Activated naive CD4-positive, alpha-beta T cell treated with anti-CD3 and anti-CD28 coated beads, Interleukin-2, amount 50 U/mL, for 24 hours (primary cell): Measurements from ENCODE around the gene CSF1R.
"Not testable (repeated sequence)": the region's sequence is repeated elsewhere in the genome, so short reads cannot be mapped to it uniquely, and the experiment has no call there.

Source experiments
- H3K27ac Mint-ChIP-seq: one replicate; pipeline ENCODE4 v1.8.0; 2021; ENCODE audit warnings: mild to moderate bottlenecking, mixed read lengths
- H3K27me3 Mint-ChIP-seq: one replicate; pipeline ENCODE4 v1.8.0; 2021; ENCODE audit warnings: mixed read lengths
- H3K36me3 Mint-ChIP-seq: one replicate; pipeline ENCODE4 v1.8.0; 2021; ENCODE audit warnings: mixed read lengths
- H3K4me1 Mint-ChIP-seq: one replicate; pipeline ENCODE4 v1.8.0; 2021; ENCODE audit warnings: mixed read lengths
- H3K4me3 Mint-ChIP-seq: one replicate; pipeline ENCODE4 v1.8.0; 2021; ENCODE audit warnings: mild to moderate bottlenecking, mixed read lengths
- H3K9me3 Mint-ChIP-seq: one replicate; pipeline ENCODE4 v1.8.0; 2021; ENCODE audit warnings: mixed read lengths

CSF1R gene

DNA sequence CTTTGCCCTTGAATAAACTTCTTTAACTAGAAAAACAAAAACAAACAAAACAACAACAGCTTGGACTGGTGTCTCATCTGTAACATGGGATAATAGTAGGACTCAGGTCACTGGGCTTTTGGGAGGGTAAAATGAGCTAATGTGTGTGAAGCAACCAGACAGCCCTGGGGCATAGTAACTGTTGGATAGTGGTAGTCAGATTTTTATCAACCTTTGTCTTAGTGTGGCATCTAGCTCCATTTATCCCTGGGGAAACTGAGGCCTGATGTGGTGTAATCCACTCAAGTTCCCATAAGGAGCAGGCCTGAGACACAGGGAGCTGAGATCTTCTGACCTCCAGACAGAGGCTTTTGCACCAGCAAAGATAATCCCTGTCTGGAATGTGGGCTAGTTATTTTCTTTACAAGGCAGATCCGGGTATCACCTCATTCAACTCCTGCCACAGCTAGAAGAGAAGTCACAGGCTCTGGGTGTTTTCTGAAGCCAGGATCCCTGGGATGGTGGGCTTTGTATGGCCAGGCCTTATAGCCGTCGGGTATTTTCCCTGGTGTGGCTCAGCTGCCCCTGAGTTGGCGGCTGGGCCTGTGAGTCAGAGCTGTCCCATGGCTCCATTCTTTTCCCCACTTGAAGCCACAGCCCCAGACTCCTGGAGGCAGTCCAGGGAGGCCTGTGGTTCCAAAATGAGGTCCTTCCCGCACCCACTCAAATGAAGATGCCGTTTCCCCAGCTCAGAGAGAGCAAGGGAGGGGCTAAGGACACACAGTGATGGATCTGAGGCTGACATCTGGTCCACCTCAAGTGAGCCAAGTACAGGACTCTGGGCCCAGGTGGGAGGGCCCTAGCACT lies 26.1 kb upstream of the CSF1R start:
- Mint-ChIP-seq H3K27ac (no peak overlapping the region), H3K9me3 (no peaks in the 10 kb centered on the region), H3K4me1 (no peaks in the 10 kb centered on the region), H3K4me3 (no peak overlapping the region), H3K36me3 (no peaks in the 10 kb centered on the region), H3K27me3 (peaks cover 1% of the 10 kb centered on the region)

DNA sequence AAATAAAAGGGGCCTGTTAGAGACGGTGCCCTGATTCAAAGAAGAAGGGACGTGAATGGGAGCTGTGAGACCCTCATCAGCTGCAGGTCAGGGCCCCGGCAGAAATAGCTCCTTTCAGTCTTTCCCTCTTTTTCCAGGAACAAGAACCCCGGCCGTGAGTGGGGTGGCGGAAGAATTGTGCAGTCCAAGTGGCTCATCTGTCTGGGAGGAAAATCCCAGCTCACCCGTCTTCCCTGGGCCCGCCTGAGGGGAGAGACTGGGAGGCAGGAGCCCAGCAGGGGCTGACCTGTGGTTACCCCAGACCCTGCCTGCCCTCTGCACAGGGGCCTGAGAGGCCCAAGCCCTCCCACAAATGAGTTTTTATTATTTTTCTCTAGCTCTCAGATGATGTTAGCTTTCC lies 24.8 kb upstream of the CSF1R start:
- no peaks in the 10 kb centered on the region for H3K9me3 Mint-ChIP-seq
- H3K4me1 Mint-ChIP-seq, result no peaks in the 10 kb centered on the region
- no peaks in the 10 kb centered on the region for H3K36me3 Mint-ChIP-seq
- H3K4me3 Mint-ChIP-seq, result no peak overlapping the region
- no peak overlapping the region for H3K27ac Mint-ChIP-seq
- H3K27me3 Mint-ChIP-seq, result peaks cover 1% of the 10 kb centered on the region

DNA sequence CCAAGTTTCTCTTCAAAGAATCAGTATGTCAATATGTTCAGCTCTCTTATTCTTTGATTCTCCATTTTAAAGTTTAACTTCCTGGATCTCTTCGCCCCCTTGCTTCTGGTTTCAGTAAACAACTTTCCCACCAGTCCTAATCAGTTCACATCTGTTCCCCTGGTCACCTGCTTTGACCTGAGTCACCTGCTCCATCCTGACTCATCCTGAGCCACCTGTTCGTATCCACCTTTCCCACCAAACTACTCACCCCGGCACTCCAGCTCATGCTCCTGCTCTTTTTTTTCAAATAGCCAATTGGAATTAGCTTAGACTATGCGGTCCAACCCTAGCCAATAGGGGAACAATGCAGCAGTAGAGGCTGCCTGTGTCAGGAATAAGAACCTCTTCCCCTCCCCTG lies 23.6 kb upstream of the CSF1R start:
- Mint-ChIP-seq H3K9me3 (no peaks in the 10 kb centered on the region), H3K27ac (no peak overlapping the region), H3K4me3 (no peak overlapping the region), H3K36me3 (no peaks in the 10 kb centered on the region), H3K4me1 (no peaks in the 10 kb centered on the region), H3K27me3 (peaks cover 1% of the 10 kb centered on the region)

DNA sequence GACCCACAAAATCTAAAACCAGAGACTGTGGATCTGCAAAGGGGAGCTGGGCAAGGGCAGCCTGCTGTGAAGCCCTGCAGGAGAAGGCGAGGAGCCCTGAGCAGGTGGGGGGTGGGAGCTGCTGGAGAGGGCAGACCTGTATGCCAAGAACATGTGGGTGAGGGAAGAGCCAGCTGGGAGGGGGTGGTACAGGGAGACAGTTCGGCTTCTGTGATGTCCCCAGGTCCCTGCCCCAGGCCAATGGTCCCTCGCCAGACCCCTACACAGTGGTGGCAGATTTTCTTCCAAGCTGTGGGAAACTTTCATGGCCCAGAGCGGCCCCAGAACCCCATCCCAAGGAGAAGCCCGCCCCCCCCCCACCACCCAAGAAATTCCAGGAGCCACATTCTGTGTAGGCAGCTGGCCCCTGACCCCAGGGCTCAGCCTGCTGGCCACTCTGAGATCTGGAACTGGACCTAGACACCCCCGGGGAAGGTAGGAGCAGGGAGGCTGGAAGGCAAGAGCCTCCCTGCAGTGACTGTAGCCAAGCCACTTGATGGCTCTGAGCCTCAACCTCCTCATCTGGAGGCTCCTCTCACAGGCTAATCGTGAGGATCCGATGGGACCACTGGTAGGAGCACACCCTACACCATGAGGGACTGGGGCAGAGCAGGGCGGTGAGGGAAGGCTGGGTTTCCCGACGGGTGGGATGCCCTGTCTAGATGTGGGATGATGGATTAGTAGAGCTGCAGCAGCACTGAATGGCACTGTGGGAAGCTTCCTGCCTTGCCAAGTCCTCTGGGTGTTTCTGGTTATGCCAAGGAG lies 22.6 kb upstream of the CSF1R start:
- Mint-ChIP-seq H3K27me3 (peaks cover 1% of the 10 kb centered on the region), H3K4me3 (no peak overlapping the region), H3K9me3 (no peaks in the 10 kb centered on the region), H3K27ac (no peak overlapping the region), H3K36me3 (no peaks in the 10 kb centered on the region), H3K4me1 (no peaks in the 10 kb centered on the region)

DNA sequence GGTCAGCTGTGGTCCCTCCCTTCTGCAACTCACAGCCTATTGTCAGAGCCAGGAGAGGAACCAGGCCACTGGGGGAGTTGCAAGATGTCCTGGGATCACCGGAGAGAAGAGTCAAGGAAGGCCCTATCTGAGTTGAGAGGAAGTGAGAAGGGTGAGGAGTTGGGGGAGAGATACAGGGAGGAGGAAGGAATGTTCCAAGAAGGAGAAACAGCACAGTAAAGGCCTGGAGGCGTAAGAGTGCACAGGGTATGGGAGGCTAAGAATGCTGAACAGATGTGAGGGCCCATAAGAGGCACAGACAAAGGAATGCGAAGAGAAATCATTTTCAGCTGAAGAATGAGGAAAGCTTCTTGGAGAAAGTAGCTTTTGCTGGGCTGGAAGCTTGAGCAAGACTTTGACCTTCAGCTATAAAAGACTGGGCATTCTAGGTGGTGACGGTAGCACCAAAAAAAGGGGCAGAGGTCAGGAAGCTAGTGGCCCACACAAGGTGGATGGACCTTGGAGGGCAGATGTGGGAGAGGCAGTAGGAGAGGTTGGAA lies 21.6 kb upstream of the CSF1R start:
- H3K27ac Mint-ChIP-seq, result no peak overlapping the region

DNA sequence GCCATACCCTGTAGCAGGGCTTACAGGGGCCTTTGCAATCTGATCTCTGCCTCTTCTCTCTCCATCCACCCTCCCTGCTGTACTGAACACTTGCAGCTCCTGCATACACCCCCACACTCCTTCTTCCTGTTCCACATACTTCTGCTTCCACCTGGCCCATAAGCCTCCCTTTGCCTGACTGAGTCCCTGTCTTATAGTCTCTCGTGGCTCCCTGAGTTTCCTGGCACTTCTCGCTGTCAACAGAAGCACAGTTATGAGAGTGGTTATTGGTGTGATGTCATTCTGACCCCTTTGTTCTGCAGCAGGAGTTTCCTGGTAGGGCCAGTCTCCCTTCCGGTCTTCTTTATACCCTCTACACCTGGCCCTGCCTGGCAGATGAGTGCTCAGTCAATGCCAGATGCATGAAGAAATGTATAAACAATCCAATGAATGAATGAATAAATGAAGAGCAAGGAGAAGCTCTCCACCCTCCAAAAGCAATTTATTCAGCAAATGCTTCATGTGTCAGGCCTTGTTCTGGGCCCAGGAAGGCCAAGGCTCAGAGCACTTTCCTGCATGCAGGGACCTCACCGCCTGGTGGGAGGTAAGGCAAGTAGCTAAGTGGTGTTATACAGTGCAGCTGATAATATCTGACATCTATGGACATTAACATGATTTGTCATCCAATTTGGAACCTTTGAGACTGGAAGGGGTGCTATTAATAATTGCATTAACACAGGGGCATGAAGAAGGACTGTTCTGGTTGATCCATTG lies 20.5 kb upstream of the CSF1R start:
- Mint-ChIP-seq H3K36me3 (no peaks in the 10 kb centered on the region), H3K27me3 (no peaks in the 10 kb centered on the region), H3K27ac (no peak overlapping the region), H3K4me3 (no peak overlapping the region), H3K4me1 (no peaks in the 10 kb centered on the region), H3K9me3 (no peaks in the 10 kb centered on the region)

More for the DNA sequence above, 21.6 kb upstream of the CSF1R start:
- H3K4me3 Mint-ChIP-seq, result no peak overlapping the region
- no peaks in the 10 kb centered on the region for H3K9me3 Mint-ChIP-seq
- H3K27me3 Mint-ChIP-seq, result peaks cover 1% of the 10 kb centered on the region
- no peaks in the 10 kb centered on the region for H3K36me3 Mint-ChIP-seq
- H3K4me1 Mint-ChIP-seq, result no peaks in the 10 kb centered on the region

DNA sequence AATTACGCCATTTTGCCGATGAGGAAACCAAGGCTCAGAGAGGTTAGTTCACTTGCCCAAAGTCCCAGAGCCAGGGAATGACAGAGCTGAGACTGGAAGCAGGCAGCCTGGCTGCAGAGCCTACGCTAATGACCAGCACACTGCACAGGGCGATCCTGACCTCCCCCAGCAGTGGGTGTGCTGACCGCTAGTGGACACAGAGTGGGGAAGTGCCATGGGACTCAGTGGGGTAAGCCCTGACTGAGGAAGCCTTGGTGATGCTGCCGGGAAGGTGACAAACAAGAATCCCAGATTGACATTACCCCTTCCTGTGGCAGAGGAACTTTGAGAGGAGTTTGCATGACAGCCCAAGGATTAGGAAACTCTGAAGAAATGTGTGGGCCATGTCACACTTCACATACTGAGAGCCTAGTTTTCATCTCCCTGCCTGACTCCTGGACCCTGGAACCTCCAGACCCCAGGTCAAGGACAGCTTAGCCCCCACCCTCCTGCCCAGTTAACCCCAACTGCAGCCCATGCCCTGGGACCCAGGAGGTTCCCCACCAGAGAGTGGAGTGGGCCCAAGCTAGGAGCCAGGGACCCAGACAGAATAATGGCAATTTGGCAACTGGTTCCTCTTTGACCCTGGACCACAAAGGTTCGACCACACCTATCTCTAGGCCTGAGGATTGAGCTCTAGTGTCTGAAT lies 19.7 kb upstream of the CSF1R start:
- H3K27ac Mint-ChIP-seq, result no peak overlapping the region
- H3K27me3 Mint-ChIP-seq, result no peaks in the 10 kb centered on the region
- H3K9me3 Mint-ChIP-seq, result no peaks in the 10 kb centered on the region
- H3K4me1 Mint-ChIP-seq, result no peaks in the 10 kb centered on the region
- no peak overlapping the region for H3K4me3 Mint-ChIP-seq
- no peaks in the 10 kb centered on the region for H3K36me3 Mint-ChIP-seq

DNA sequence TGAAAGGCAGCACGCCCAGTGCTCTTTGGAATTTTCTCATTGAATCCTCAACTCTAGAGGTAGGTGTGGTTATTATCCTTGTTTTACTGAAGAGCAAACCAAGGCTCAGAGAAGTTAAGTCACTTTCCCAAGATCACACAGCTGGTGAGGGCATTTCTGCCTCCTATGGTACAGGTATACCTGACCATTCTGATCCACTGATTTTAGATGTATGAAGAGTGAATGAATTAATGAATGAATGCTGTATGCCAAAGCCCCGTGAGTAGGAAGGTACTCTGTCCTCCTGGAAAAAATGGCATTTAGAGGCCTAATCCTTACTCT lies 18.2 kb upstream of the CSF1R start:
- Mint-ChIP-seq H3K27me3 (peaks cover under 1% of the 10 kb centered on the region), H3K36me3 (no peaks in the 10 kb centered on the region), H3K27ac (no peak overlapping the region), H3K4me3 (no peak overlapping the region), H3K4me1 (no peaks in the 10 kb centered on the region), H3K9me3 (no peaks in the 10 kb centered on the region)

DNA sequence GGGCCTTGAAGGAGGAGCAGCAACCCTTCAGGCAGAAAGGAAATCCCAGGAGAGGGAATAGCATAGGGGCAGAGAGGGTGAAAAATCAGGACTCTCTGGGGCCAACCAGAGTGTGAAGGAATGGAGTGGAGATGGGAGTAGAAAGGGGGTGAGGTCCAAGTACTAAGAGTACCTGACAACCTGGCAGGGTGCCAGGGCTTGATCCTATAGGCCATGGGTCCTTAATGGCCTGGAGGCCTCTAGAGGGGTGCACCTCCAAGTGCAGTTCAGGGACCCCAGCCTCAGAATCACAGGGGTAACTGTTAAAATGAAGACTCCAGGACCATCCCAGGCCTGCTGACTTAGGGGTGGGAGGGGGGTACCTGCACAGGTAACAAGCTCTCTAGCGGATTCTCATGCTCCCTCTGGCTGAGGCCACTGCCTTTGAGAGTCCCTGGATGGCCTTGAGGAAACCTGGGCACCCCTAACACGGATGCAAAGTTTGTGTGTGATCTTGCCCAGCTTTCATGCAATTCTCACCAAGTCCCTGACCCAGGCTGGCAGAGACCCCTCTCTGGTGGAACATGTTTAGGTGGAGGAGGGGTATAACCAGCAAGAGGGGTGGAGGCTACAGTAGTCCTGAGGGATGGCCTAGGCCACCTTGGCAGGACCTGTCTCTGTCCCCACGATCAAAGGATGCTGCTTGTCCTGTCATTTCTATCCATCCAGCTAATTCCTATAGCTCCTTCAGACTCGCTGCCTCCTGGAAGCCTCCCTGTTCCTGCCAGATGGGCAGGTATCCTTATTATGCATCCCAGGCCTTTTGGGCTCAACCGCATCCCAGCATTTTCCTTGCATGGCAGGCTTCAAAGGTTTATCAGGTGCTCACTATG lies 17.6 kb upstream of the CSF1R start:
- Mint-ChIP-seq H3K27ac (no peak overlapping the region), H3K36me3 (no peaks in the 10 kb centered on the region), H3K4me3 (no peak overlapping the region), H3K9me3 (no peaks in the 10 kb centered on the region), H3K4me1 (no peaks in the 10 kb centered on the region), H3K27me3 (peaks cover 2% of the 10 kb centered on the region)

DNA sequence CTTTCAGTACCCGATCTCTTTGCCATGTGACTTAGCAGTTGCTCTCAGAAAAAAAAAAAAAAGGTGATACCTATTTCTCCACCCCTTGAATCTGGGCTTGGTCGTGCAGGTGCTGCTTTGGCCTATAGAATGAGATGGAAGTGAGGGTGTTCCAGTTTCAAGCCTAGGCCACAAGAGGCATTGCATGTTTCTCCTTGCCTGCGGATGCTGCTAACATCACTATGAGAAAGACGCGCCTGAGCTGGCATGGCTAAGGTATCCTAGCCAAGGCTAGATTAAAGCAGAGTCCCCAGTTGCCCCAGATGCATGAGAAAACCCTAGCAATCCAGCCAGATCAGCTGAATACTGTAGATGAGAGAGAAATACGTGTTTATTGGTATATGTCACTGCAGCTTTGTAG lies 14.7 kb upstream of the CSF1R start:
- H3K4me1 Mint-ChIP-seq, result no peaks in the 10 kb centered on the region
- H3K27me3 Mint-ChIP-seq, result peaks cover 4% of the 10 kb centered on the region
- no peak overlapping the region for H3K4me3 Mint-ChIP-seq
- no peak overlapping the region for H3K27ac Mint-ChIP-seq
- H3K9me3 Mint-ChIP-seq, result no peaks in the 10 kb centered on the region
- no peaks in the 10 kb centered on the region for H3K36me3 Mint-ChIP-seq

DNA sequence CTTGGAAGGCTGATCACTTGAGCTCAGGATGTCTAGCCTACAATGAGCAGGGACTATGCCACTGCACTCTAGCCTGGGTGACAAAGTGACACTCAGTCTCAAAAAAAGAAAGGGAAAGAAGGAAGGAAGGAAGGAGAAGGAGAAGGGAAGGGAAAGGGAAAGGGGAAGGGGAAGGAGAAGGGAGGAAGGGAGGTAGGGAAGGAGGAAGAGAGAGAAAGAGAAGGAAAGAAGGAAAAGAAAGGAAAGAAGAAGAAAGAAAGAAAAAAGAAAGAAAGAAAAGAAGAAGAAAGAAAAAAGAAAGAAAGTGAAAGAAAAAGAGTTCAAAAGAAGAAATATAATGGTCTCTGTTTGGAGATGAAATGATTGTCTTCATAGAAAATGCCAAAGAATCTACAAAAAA lies 10.8 kb upstream of the CSF1R start:
- no peaks in the 10 kb centered on the region for H3K36me3 Mint-ChIP-seq

DNA sequence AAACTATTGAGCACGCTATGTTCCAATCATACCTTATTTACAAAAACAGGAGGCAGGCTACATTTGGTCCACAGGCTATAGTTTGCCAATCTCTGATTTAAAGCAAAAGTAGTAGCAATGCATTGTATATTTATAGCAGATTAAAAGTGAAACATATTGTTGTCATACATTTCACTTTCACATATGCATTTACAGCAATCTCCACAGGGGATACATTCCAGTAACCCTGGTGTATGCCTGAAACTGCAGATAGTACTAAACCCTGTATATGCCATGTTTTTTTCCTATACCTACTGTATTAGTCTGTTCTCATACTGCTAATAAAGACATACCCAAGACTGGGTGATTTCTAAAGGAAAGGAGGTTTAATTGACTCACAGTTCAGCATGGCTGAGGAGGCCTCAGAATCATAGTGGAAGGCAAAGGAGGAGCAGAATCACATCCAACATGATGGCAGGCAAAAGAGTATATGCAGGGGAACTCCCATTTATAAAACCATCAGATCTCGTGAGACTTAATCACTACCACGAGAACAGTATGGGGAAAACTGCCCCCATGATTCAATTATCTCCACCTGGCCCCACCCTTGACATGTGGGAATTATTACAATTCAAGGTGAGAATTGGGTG lies 5.9 kb upstream of the CSF1R start:
- Mint-ChIP-seq H3K27ac (no peak overlapping the region), H3K4me3 (no peak overlapping the region), H3K4me1 (no peaks in the 10 kb centered on the region), H3K27me3 (peaks cover 23% of the 10 kb centered on the region), H3K36me3 (no peaks in the 10 kb centered on the region), H3K9me3 (no peaks in the 10 kb centered on the region)

More for the DNA sequence above, 10.8 kb upstream of the CSF1R start:
- no peaks in the 10 kb centered on the region for H3K9me3 Mint-ChIP-seq
- no peak overlapping the region for H3K27ac Mint-ChIP-seq
- H3K27me3 Mint-ChIP-seq, result peaks cover 14% of the 10 kb centered on the region
- H3K4me3 Mint-ChIP-seq, result no peak overlapping the region
- no peaks in the 10 kb centered on the region for H3K4me1 Mint-ChIP-seq

DNA sequence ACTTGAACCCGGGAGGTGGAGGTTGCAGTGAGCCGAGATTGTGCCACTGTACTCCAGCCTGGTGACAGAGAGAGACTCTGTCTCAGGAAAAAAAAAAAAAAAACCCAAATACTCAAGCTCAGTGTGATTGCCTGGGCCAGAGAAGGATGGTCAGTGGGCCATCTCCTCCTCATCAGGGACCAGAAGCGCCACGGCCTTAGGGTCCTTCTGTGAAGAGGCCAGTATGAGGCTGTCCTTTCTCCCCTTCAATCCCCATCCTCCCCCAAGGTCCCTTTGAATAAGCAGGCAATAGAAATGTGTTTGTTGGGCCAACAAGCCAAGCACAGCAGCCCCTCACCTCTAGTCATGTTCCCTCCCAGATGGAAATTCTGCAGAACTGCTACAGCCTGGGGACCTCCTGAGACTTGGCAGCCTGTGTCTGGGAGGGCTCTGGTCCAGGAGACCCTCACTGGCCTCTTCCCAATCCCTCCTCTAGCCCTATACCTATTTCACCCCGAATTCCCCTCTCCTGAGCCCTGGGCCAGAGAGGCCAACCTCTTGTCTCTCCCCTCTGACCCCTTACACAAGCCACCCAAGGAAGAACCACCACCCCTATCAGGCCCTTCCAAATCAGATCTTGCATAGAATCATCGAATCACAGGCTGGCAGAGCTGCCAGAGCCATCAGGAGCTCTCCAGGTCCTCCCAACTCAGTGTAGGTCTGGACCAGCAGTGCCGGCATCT lies 1.0 kb downstream of the CSF1R start:
- Mint-ChIP-seq H3K36me3 (no peaks in the 10 kb centered on the region), H3K9me3 (no peaks in the 10 kb centered on the region), H3K4me3 (no peak overlapping the region)

DNA sequence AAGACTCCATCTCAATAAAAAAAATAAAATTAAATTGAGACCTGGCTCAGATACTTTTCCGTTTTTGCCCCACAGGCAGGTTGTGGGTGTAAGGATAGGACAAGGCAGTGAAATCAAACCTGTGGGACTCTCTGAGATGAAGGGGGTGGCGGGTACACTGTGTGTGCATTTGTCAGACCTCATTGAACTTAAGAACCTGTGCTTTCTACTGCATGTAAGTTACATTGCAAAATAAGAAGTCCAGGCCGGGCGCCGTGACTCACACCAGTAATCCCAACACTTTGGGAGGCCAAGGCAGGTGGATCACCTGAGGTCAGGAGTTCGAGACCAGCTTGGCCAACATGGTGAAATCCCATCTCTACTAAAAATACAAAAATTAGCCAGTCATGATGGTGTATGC lies 1.6 kb downstream of the CSF1R start:
- H3K36me3 Mint-ChIP-seq, H3K4me3 Mint-ChIP-seq, H3K9me3 Mint-ChIP-seq, H3K27ac Mint-ChIP-seq, H3K4me1 Mint-ChIP-seq: not testable (repeated sequence)
- H3K27me3 Mint-ChIP-seq, result peaks cover 33% of the 10 kb centered on the region

More for the DNA sequence above, 1.0 kb downstream of the CSF1R start:
- H3K27ac Mint-ChIP-seq, result no peak overlapping the region
- H3K4me1 Mint-ChIP-seq, result no peaks in the 10 kb centered on the region
- peaks cover 33% of the 10 kb centered on the region for H3K27me3 Mint-ChIP-seq
